NCI-H1930 (cell line): ENCODE results near the gene MAP3K7CL.
A peak's percentile ranks its signal among the peaks of the same experiment; 100 is the strongest.

Experiments
- DNase-seq, 2 experiments: peaks; one replicate each; lab custom pipeline; 2025; lab: John Stamatoyannopoulos, UW

Gene MAP3K7CL

DNA sequence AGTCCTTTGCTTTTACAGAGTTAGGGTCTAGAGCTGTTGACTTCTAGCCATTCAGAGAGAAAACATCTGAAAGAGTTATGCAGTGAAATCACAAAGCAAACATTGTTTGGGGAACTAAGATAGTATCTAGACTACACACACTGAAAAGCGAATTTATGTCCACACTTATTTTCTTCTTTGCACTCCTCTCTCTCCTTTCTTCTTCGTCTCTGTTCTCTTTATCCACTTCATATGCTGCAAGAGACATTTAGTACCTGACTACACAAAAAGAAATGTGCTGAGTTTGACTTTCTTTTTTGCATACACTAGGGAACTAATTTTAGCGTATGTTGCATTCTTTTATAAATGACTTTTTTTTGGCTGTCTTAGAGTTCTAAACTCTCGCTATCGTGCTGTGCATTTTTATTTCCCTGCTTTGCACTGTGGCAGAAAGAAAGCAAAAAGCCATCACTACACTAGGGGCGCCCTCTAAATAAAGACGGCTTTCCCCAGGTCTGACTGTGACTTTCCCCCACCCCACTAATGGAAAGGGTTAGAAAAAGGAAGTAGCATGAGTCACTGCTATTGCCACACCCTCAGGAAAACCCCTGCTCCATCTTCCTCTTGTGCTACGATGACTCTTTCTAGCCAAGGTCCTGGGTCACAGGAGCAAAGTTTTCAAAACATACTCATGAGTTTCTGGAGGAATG, 65.7 kb downstream of the MAP3K7CL start:
- DNase-seq = no peak

DNA sequence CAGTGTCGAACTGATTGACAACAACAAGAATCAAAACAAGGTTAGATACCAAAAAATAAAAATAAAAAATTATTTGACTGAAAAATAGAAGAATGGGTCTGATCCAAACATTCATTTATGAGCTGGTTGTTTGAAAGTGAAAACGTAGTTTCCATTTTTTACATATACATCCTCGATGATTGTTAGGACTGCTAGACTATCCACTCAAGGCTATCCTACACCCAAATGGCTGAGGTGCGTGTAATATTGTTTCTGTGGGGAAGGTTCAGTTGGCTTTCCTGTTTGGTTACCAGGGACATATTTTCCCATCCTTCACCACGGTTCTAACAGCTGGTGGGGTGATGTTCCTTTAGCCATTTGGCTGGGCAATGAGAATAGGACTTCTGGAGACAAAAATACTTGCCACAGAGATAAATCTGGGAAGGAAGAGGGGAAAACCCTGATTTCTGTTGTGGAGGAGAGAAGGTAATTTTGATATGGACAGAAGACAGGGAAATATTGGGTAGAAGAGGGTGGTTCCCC, 66.3 kb downstream of the MAP3K7CL start:
- no peak for DNase-seq

DNA sequence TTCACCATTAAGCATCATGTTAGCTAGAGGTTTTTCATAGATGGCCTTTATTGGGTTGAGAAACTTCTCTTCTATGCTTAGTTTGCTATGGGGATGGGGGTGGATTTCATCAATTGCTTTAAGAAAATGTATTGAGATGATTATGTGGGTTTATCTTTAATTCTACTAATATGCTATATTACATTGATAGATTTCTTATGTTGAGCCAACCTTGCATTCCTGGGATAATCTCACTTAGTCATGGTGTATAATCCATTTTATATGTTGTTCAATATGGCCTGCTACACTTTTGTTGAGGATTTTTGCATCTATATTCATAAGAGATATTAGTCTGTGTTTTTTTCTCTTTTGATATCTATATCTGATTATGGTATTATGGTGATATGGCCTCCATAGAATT, 70.7 kb downstream of the MAP3K7CL start:
- DNase-seq = no peak

DNA sequence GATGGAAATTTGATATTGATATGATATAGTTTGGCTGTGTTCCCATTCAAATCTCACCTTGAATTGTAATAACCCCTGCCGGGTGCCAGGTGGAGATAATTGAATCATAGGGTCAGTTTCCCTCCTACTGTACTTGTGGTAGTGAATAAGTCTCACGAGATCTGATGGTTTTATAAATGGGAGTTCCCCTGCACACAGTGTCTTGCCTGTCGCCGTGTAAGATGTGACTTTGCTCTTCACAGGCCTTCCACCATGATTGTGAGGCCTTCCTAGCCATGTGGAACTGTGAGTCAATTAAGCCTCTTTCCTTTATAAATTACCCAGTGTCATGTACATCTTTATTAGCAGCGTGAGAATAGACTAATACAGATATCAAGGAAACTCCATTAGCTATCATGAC, 74.6 kb downstream of the MAP3K7CL start:
- DNase-seq = no peak

DNA sequence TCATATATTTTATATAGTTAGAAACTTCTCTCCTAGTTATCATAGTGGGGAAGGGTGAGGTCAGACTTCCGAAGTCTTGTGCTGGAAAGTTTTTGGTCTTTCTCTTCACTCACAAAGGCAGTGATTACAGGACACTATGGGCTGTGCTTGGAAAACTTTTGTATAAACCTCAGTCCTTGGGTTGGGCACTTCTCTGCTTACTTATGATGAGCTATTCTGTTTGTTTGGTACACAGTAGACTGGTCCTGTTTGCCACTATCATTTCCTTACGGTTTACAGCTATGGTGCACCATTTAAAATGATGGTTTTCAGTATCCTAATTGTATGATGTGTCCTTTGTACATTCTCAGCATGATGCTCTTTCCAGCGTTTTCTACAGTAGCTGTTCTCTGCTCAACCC, 75.5 kb downstream of the MAP3K7CL start:
- no peak for DNase-seq

DNA sequence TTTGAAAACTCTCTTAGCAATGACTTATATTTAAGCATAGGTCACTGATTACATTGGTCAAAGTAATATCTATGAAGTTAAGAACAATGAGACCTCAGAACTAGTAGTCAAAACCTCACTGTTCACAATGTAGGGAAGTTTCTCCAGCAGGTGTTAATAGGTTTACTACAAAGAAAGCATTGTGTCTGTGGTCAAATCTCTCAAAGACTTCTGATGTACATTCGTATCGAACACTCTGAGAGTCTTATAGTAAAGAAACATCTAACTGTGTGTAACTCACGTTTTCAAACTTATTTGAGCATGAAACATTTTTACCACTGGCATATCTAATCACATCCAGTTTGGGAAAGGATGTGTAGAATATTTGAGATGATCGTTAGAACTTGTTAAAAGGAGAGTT, 76.0 kb downstream of the MAP3K7CL start:
- DNase-seq = no peak

DNA sequence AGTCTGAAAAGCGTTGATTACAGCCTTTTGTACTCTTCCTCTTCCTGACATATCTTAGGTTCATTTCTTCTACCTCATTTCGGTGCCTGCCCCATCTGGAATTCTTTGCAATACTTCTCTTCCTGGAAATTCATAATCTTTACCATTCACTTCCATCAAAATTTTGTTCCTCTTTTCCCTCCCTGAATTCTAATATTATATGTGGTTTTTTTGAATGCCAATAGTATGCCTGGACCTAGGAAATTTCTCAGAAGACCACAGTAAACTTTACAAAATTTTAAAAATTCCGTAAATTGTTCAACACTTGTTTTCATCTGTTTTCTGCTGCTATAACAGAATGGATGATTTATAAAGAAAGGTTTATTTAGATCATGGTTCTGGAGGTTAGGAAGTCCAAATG, 76.8 kb downstream of the MAP3K7CL start:
- DNase-seq = no peak

DNA sequence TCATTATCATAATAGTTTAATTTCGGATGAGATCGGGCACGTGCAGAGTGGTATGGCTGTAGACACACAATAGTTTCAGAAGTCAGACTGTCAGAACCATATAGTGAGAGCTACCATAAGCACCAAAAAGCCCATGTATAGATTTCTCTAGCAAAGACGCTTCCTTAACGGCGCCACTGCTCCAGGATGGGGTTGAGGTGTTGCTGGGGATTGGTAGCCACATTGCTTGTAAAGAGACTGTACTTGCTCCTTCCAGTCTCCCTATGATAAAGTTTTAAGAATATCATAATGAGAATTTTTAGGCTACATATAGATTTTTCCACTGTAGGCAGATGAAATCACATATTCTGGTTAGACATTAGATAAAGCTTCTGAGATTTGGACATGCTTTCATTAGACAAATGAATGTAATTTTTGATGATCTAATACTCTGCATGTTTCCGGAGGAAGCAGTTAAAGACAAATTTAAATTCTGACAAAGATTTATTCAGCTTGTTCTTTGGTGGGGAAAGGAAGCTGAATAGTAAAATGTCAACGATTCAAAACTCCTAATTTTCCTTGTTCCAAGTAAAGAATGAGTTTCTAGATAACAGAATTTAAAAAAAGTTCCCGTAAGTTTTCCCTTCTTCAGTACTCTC, 77.7 kb downstream of the MAP3K7CL start:
- DNase-seq = no peak

DNA sequence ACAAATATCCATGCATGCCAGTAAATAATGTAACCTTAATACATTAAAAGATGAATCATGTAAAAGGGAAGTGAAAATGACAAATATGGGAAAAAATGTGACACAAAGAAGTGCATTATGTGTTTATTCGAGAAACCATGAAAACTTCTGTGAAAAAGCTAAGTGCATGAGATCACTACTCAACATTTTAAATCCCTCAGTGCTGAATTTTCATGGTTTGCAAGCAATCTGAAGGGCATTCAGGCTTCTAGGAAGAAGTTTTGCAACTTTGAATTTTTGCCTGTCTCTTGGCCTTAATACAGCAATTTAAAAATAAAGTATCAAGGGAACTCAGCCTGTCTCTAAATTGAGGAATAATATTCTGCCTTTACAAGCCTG, 78.2 kb downstream of the MAP3K7CL start:
- DNase-seq = no peak

DNA sequence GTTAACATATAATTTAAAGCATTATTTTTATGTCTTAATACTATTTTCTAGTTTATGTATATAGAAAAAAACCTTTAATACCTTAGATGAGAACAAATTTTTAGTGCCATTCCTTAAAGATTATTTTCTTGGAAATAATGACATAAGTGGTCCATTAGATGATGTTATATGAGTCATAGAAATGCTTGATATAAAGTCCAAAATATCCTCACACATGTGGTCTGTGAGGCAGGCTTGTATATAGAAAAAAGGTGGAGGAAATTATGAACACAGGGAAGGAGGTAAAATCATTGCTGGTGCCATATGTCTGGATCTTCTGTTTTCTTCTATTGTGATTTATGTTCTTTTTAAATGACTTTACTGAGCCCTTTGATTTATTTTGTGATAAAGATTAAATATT, 79.3 kb downstream of the MAP3K7CL start:
- no peak for DNase-seq

DNA sequence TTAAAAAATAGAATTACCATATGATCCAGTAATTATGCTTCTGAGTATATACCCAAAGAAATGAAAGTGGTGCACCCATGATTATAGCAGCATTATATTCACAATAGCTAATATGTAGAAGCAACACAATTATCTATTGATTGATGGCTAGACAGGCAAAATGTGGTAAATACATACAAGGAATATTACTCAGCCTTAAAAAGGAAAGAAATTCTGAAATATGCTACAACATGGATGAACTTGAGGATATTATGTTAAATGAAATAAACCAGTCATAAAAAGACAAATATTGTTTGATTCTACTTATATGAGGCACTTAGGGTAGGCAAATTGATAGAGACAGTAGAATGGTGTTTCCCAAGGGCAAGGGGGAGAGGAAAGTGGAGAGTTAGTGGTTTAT, 80.8 kb downstream of the MAP3K7CL start:
- DNase-seq = no peak

DNA sequence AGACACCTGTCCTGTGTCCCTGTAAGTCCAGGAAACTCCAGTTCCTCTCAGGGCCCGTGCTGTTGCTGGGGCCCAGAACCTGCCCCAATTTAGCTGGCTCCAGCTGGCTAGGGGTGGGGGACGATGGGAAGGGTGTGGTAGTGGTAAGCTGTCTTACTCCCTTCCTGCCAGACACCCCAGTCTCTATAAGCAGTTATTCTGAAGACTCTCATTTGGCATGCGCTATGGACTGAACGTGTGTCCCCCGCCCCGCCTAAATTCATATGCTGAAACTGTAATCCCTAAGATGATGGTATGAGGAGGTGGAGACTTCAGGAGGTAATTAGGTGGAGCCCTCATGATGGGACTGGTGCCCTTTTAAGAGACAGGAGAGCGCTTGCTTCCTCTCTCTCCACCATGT, 82.0 kb downstream of the MAP3K7CL start:
- no peak for DNase-seq

DNA sequence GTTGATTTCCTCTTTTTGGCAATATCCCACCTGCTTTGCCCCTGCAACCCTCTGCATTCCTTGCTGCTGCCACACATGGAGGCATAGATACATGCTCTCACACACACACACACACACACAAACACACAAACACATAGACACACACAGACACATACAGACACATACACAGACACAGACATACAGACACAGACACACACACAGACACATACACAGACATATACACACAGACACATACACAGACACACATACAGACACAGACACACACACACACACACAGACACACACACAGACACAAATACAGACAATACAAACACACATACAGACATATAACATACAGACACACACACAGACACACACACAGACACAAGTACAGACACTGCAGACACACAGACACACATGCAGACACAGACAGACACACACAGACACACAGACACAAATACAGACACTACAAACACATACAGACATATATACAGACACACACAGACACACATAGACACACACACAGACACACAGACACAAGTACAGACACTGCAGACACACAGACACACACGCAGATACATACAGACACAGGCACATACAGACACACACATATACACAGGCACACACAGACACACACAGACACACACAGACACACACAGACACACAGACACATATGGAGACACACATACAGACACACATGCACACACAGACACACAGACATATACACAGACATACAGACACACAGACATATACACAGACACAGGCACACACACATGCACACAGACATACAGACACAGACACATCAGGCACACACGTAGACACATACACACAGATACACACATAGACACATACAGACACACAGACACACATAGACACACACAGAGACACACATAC, 83.3 kb downstream of the MAP3K7CL start:
- no peak for DNase-seq

DNA sequence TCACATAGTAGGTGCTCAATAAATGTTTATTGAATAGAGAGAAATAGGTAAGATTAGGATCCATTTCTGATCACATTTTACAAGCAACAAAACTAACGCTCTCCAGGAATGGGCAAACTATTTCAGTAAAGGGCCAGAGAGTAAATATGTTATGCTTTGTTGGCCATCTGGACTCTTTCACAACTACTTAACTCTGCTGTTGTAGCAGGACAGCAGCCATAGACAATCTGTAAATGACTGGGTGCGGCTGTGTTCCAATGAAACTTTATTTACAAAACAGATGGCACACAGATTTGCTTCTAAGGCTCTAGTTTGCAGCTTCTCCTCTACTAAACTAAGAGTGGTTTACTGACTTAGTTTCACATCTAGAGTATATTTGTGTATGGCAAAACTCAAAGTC, 85.3 kb downstream of the MAP3K7CL start:
- DNase-seq = no peak

DNA sequence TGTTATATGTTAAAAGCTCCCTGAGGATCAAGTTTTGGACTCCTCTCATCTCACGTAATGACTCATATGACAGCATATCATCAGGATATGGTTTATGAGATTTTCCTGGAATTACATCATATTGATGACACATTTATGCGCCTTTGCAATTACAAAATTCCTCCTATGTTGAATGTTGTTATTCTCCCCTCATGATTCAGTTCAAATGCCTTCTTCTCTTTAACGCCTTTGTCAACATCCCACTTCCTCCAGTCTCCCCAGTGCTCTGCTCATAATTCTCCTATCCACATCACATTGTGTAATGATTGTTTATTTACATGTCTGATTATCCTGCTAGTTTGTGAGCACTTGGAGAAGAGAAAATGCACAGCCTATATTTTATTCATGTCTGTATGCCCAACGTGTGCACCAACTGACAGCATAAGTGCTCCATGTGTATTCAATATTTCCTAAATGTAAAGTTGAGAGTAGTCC, 87.4 kb downstream of the MAP3K7CL start:
- peak in 1 of 2 experiments; percentile 42 for DNase-seq

DNA sequence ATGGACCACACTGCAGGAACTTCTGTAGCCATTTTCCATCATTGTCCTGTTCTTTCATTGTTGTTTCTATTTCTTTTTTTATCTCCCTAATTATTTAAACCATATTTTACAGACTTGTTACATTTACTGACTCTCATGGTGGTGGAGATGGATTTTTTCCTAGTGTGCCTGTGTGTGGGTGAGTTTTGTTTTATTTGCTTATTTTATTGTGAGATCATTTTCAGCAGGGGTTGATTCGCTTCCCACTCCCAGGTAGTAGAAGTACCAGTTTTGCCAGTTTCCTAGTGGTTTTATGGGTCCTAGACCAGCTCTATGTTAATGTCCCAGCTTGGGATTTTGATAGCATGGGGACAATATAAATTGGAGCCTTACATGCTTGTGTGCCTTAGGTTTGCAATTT, 88.3 kb downstream of the MAP3K7CL start:
- DNase-seq = no peak

DNA sequence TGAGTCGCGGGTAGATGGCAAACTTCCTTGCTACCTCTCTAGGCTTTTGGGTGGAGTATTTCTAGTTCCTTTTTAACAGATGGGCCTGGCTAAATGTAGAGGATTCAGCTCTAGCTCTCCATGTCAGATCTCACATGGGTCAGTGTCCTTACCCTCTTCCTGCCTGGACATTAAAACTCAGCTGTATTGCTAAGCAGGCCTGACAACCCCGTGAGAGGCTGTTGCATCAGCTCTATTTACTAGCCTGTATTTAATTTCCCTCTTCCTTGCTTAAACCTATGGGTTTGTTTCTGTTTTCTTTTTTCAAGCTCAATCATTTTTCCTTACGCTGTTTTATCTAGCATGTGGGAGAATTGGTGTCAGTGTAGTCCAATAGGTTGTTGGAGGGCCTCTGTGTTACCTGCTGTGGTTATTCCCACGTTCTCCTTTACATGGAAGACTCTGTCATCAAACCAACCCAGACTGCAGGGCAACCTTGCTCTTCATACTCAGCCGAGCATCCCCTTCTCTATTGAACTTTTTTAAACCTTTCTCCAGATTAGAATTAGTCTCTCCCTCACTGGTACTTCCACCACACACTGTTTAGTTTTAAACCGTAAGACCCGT, 88.8 kb downstream of the MAP3K7CL start:
- DNase-seq = peak in 1 of 2 experiments; percentile 14

DNA sequence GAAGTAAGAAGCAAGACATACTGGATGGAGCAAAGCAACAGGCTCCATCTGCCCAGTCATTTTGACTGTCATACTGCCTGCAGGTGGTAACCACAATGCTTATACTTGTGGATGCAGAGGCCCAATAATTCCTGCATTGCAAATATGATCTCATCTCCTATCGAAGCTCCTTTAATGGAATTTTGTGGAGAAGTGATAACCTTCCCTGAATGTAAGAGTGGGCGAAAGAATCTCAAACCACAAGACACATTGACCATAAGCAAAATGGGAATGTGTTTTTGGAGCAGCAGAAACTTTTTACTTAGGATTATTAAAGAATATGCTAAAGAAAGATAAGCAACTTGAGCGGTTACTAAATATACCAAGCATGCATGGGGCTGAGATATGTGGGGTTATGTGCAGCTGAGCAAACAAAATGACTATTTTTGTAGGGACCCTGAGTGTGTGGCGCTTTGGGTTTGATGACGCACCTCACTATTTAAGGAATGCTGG, 90.9 kb downstream of the MAP3K7CL start:
- no peak for DNase-seq

DNA sequence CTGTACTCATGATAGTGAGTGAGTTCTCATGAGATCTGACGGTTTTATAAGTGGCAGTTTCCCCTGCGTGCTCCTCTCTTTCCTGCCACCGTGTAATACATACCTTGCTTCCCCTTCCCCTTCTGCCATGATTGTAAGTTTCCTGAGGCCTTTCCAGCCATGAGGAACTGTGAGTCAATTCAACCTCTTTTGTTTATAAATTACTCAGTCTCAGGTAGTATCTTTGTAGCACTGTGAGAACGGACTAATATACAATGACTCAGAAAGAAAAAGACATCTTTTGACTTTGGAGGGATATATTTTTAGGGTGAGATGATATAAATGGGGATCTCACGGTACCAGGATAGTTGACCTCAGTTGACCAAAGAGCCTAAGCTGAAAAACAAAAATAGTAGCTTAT, 93.6 kb downstream of the MAP3K7CL start:
- no peak for DNase-seq
